IMR-90 (cell line): Measurements from ENCODE around the gene SLC30A1.
"Not testable (repeated sequence)": the region's sequence is repeated elsewhere in the genome, so short reads cannot be mapped to it uniquely, and the experiment has no call there.

Experiments
- BHLHE40 ChIP-seq: fragments of 150-350 bp; IDR thresholded peaks from 2 replicates; pipeline ENCODE4 v1.6.1; 2016; ENCODE audit warnings: mild to moderate bottlenecking, low read depth, low read length
- CEBPB ChIP-seq: IDR thresholded peaks from 2 replicates; pipeline ENCODE4 v1.6.1; 2012; ENCODE audit warnings: low read depth, low read length, improper control_type of control experiment
- MAFK ChIP-seq: IDR thresholded peaks from 2 replicates; pipeline ENCODE4 v1.6.1; 2012; ENCODE audit warnings: low read depth, low read length, improper control_type of control experiment
- MAZ ChIP-seq: IDR thresholded peaks from 2 replicates; pipeline ENCODE4 v1.6.1; 2012; ENCODE audit warnings: low read depth, mild to moderate bottlenecking, low read length, improper control_type of control experiment, moderate library complexity, borderline replicate concordance
- MXI1 ChIP-seq: IDR thresholded peaks from 2 replicates; pipeline ENCODE4 v1.6.1; 2012; ENCODE audit warnings: low read depth, mild to moderate bottlenecking, low read length, moderate library complexity, borderline replicate concordance
- POLR2A ChIP-seq: IDR thresholded peaks from 2 replicates; pipeline ENCODE4 v1.6.1; 2012; ENCODE audit warnings: mild to moderate bottlenecking, low read depth, low read length
- RAD21 ChIP-seq: IDR thresholded peaks from 2 replicates; pipeline ENCODE4 v1.6.1; 2012; ENCODE audit warnings: low read length, improper control_type of control experiment
- RFX5 ChIP-seq: IDR thresholded peaks from 2 replicates; pipeline ENCODE4 v1.8.0; 2012; ENCODE audit warnings: low read depth, mild to moderate bottlenecking, low read length, moderate library complexity
- SMC3 ChIP-seq: fragments of 150-350 bp; IDR thresholded peaks from 2 replicates; pipeline ENCODE4 v1.6.1; 2016; ENCODE audit warnings: low read depth, mild to moderate bottlenecking, antibody characterized with exemption, low read length, moderate library complexity
- USF2 ChIP-seq: fragments of 150-350 bp; IDR thresholded peaks from 2 replicates; pipeline ENCODE4 v1.6.1; 2017; ENCODE audit warnings: mild to moderate bottlenecking, antibody characterized with exemption, low read length, low read depth
- TF ChIP-seq, protein P1 (sequence below): conservative IDR thresholded peaks from 2 replicates; pipeline ENCODE4 v1.5.1; 2012; ENCODE audit warnings: mild to moderate bottlenecking, low read depth, low read length, improper control_type of control experiment

GRCh38 chr1:211570378-211570777 lies 8.6 kb downstream of the SLC30A1 start:
- TF ChIP-seq POLR2A, CEBPB, USF2, RFX5, MAFK, MXI1, RAD21, MAZ, BHLHE40, SMC3: not testable (repeated sequence)
- TF ChIP-seq, protein P1, sequence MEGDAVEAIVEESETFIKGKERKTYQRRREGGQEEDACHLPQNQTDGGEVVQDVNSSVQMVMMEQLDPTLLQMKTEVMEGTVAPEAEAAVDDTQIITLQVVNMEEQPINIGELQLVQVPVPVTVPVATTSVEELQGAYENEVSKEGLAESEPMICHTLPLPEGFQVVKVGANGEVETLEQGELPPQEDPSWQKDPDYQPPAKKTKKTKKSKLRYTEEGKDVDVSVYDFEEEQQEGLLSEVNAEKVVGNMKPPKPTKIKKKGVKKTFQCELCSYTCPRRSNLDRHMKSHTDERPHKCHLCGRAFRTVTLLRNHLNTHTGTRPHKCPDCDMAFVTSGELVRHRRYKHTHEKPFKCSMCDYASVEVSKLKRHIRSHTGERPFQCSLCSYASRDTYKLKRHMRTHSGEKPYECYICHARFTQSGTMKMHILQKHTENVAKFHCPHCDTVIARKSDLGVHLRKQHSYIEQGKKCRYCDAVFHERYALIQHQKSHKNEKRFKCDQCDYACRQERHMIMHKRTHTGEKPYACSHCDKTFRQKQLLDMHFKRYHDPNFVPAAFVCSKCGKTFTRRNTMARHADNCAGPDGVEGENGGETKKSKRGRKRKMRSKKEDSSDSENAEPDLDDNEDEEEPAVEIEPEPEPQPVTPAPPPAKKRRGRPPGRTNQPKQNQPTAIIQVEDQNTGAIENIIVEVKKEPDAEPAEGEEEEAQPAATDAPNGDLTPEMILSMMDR: not testable (repeated sequence)
